Measurements from ENCODE around the gene KRTAP4-6. TPM values are rescaled to one million over a fixed set of nuclear protein-coding genes. Genes with fewer than 3 reads are reported as not detected.
"Not testable (repeated sequence)": the region's sequence is repeated elsewhere in the genome, so short reads cannot be mapped to it uniquely, and the experiment has no call there.

KRTAP4-6 gene
- total RNA-seq, 3 donors from 2014 or later: not detected

GRCh38 chr17:41104386-41105038 is 35.8 kb downstream of the KRTAP4-6 start:
- H3K36me3 Mint-ChIP-seq (ENCODE audit: insufficient read depth); ATAC-seq: not testable (repeated sequence)

GRCh38 chr17:41103896-41104295 is 36.4 kb downstream of the KRTAP4-6 start:
- Mint-ChIP-seq H3K4me3 (no peak overlapping the region), H3K9me3 (no peaks in the 10 kb centered on the region), H3K36me3 (ENCODE audit: insufficient read depth) (no peaks in the 10 kb centered on the region), H3K4me1 (ENCODE audit: low read depth) (peaks cover 14% of the 10 kb centered on the region), H3K27me3 (ENCODE audit: low read depth) (peaks cover 15% of the 10 kb centered on the region)
- ATAC-seq (no peak), DNase-seq (no peak)

More at GRCh38 chr17:41104386-41105038, 35.8 kb downstream of the KRTAP4-6 start:
- not testable (repeated sequence) for H3K9me3 Mint-ChIP-seq, H3K4me3 Mint-ChIP-seq, DNase-seq
- Mint-ChIP-seq H3K4me1 (ENCODE audit: low read depth) (peaks cover 16% of the 10 kb centered on the region), H3K27me3 (ENCODE audit: low read depth) (peaks cover 15% of the 10 kb centered on the region)

- Mint-ChIP-seq H3K27me3 (ENCODE audit: low read depth) (peaks cover 19% of the 10 kb centered on the region), H3K4me1 (ENCODE audit: low read depth) (peaks cover 9% of the 10 kb centered on the region), H3K4me3 (no peak within 1 kb of the TSS), H3K36me3 (ENCODE audit: insufficient read depth) (no peaks in the 10 kb centered on the region), H3K9me3 (no peaks in the 10 kb centered on the region)
- DNase-seq: no peak
- no peak for ATAC-seq
Measured at GRCh38 chr17:41101586-41102259, 38.6 kb downstream of the KRTAP4-6 start, which contains the start of gene KRTAP4-16. Gene KRTAP4-16 (minus strand): TSS chr17:41102209. CDS start chr17:41102209, 0 bp downstream.

DNA sequence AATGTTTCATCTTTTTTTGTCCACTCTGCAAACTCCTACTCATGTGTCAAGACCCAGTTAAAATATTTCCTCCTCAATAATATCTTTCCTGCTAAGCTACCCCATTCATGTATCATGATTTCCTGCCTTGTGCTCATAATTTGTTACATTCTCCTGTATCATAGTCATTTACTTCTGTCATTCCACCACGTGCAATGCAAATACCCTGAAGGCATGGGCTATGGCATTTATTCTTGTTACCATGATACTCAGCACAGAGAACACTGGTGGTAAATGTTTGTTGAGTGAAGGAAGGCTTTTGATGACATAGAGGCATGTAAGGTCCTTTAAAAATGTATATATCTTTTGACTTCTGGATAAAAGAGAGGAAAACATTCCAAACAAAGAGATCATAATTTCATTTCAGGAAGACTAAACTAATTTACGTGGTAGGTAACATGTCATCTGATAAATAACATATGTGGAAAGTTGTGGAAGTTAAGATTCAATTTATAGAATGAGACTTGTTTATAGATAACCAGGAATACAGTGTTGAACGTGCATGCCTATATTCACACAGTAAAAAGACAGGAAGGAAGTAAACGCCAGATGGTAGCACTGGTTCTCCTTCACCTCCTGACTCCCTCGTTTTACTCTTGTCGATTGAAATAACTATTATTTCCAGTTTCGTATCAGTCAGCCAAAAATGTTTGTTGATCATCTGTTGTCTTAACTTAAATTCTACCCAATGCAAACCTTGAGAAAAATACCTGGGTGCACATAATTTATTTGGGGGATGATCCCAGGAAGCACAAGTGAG is 40.5 kb downstream of the KRTAP4-6 start:
- H3K4me3 Mint-ChIP-seq; ATAC-seq; H3K4me1 Mint-ChIP-seq (ENCODE audit: low read depth); H3K36me3 Mint-ChIP-seq (ENCODE audit: insufficient read depth); DNase-seq; H3K9me3 Mint-ChIP-seq: not testable (repeated sequence)
- H3K27me3 Mint-ChIP-seq (ENCODE audit: low read depth): peaks cover 15% of the 10 kb centered on the region

DNA sequence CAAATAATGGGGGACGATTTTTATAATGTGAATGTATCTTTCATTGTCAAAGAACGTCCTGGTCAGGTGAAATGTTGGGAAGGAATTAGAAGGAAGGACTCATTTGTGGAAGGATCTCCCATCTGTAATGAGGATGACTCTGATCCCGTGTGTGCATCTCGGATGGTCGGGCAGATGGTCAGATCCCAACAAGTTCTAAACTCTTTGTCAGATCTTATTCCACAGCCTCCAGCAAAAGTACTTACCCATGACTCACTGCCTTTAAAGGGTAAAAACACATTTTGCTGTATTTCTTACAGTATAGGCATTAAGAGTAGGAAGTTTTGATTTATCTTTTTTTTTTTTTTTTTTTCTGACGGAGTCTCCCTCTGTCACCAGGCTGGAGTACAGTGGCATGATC is 41.9 kb downstream of the KRTAP4-6 start:
- ATAC-seq (no peak), DNase-seq (no peak)
- Mint-ChIP-seq H3K4me3 (no peak overlapping the region), H3K36me3 (ENCODE audit: insufficient read depth) (no peaks in the 10 kb centered on the region), H3K27me3 (ENCODE audit: low read depth) (peaks cover 15% of the 10 kb centered on the region), H3K9me3 (no peaks in the 10 kb centered on the region), H3K4me1 (ENCODE audit: low read depth) (peaks cover 9% of the 10 kb centered on the region)

DNA sequence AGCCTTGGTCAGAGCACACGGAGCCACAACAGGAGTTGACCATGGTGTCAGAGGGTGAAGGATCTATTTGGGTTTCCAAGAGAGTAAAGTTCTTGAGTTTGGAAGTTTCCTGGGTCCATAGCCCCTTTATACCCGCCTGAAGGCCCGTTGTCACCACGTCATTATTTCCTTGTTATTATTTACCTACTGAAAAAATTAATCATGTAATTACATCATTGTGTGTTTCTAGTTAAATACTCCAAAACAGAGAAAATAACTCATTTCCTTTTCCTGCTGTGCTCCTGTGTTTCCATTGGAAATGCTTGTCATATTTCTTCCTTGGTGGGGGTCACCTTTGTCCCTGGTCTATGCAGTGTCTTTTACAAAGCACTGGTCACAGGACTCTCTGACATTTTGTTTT is 42.3 kb downstream of the KRTAP4-6 start, which contains the start of gene KRTAP4-8:
KRTAP4-8 (minus strand) TSS at position 101 of the 400 bp plus-strand sequence; CDS start at position 43, 58 bp downstream.
- H3K4me1 Mint-ChIP-seq (ENCODE audit: low read depth): peaks cover 9% of the 10 kb centered on the region
- peaks cover 15% of the 10 kb centered on the region for H3K27me3 Mint-ChIP-seq (ENCODE audit: low read depth)
- DNase-seq: no peak
- H3K36me3 Mint-ChIP-seq (ENCODE audit: insufficient read depth): no peaks in the 10 kb centered on the region
- no peak for ATAC-seq
- H3K4me3 Mint-ChIP-seq: no peak within 1 kb of the TSS
- no peaks in the 10 kb centered on the region for H3K9me3 Mint-ChIP-seq

DNA sequence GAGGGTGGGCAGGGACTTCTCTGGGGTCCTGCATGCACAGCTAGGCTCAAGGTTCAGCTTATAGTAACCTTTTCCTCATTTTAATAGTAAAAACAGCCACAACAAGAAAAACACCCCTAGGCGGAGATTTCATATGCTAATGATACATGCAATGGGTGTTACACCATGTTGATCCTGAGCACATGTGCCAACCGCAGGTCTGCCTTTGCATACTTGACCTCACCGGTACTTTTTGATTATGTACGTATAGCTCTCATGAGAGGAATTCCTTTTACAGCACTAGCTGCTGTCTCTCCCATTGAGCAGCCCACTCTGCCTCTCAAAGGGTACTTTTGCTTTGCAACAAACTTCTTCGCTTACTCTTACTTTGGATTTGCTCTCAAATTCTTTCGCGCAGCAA is 44.3 kb downstream of the KRTAP4-6 start:
- Mint-ChIP-seq H3K9me3 (no peaks in the 10 kb centered on the region), H3K4me3 (no peak overlapping the region), H3K36me3 (ENCODE audit: insufficient read depth) (no peaks in the 10 kb centered on the region), H3K4me1 (ENCODE audit: low read depth) (peaks cover 9% of the 10 kb centered on the region), H3K27me3 (ENCODE audit: low read depth) (peaks cover 15% of the 10 kb centered on the region)
- DNase-seq (no peak), ATAC-seq (no peak)

Other genes starting within 250 kb of the KRTAP4-6 start
- gene KRT23, start 202.9 kb downstream of the KRTAP4-6 start, total RNA-seq: not detected
- gene KRT39, start 173.6 kb downstream of the KRTAP4-6 start, total RNA-seq: not detected
- not detected for gene KRT40, start 156.2 kb downstream of the KRTAP4-6 start, total RNA-seq
- gene KRTAP3-3, start 146.4 kb downstream of the KRTAP4-6 start, total RNA-seq: not detected
- not detected for gene KRTAP3-2, start 140.6 kb downstream of the KRTAP4-6 start, total RNA-seq
- gene KRTAP3-1, start 131.4 kb downstream of the KRTAP4-6 start, total RNA-seq: not detected
- not detected for gene KRTAP1-5, start 113.3 kb downstream of the KRTAP4-6 start, total RNA-seq
- not detected for gene KRTAP1-4, start 110.3 kb downstream of the KRTAP4-6 start, total RNA-seq
- gene KRTAP1-3, start 105.7 kb downstream of the KRTAP4-6 start, total RNA-seq: not detected
- gene KRTAP1-1, start 99.1 kb downstream of the KRTAP4-6 start, total RNA-seq: not detected
- gene KRTAP2-1, start 93.2 kb downstream of the KRTAP4-6 start, total RNA-seq: not detected
- not detected for gene KRTAP2-2, start 85.3 kb downstream of the KRTAP4-6 start, total RNA-seq
- not detected for gene KRTAP2-3, start 80.4 kb downstream of the KRTAP4-6 start, total RNA-seq
- gene KRTAP2-4, start 74.7 kb downstream of the KRTAP4-6 start, total RNA-seq: not detected
- gene KRTAP4-7, start 56.4 kb downstream of the KRTAP4-6 start, total RNA-seq: not detected
- not detected for gene KRTAP4-8, start 42.4 kb downstream of the KRTAP4-6 start, total RNA-seq
- gene KRTAP4-16, start 38.3 kb downstream of the KRTAP4-6 start, total RNA-seq: not detected
- gene KRTAP4-9, start 35.2 kb downstream of the KRTAP4-6 start, total RNA-seq: not detected
- gene KRTAP4-11, start 22.2 kb downstream of the KRTAP4-6 start, total RNA-seq: not detected
- not detected for gene KRTAP4-12, start 16.4 kb downstream of the KRTAP4-6 start, total RNA-seq
- gene KRTAP4-5, start 9.3 kb upstream of the KRTAP4-6 start, total RNA-seq: not detected
- not detected for gene KRTAP4-4, start 20.2 kb upstream of the KRTAP4-6 start, total RNA-seq
- gene KRTAP4-3, start 27.7 kb upstream of the KRTAP4-6 start, total RNA-seq: not detected
- gene KRTAP4-2, start 37.7 kb upstream of the KRTAP4-6 start, total RNA-seq: not detected
- gene KRTAP4-1, start 44.4 kb upstream of the KRTAP4-6 start, total RNA-seq: not detected
- not detected for gene KRTAP9-1, start 49.3 kb upstream of the KRTAP4-6 start, total RNA-seq
- not detected for gene KRTAP9-2, start 86.1 kb upstream of the KRTAP4-6 start, total RNA-seq
- gene KRTAP9-3, start 91.9 kb upstream of the KRTAP4-6 start, total RNA-seq: not detected
- not detected for gene KRTAP9-8, start 97.5 kb upstream of the KRTAP4-6 start, total RNA-seq
- gene KRTAP9-4, start 109.1 kb upstream of the KRTAP4-6 start, total RNA-seq: not detected
- not detected for gene KRTAP9-9, start 114.8 kb upstream of the KRTAP4-6 start, total RNA-seq
- not detected for gene KRTAP9-6, start 124.8 kb upstream of the KRTAP4-6 start, total RNA-seq
- gene KRTAP9-7, start 135.2 kb upstream of the KRTAP4-6 start, total RNA-seq: not detected
- gene KRTAP29-1, start 162.3 kb upstream of the KRTAP4-6 start, total RNA-seq: not detected
- not detected for gene KRTAP16-1, start 168.8 kb upstream of the KRTAP4-6 start, total RNA-seq
- gene KRTAP17-1, start 175.2 kb upstream of the KRTAP4-6 start, total RNA-seq: not detected
- gene KRT33A, start 210.3 kb upstream of the KRTAP4-6 start, total RNA-seq: not detected
- not detected for gene KRT33B, start 229.3 kb upstream of the KRTAP4-6 start, total RNA-seq
- not detected for gene KRT34, start 241.8 kb upstream of the KRTAP4-6 start, total RNA-seq